ENCODE data around the gene YPEL4.
A peak's percentile ranks its signal among the peaks of the same experiment; 100 is the strongest.
"Not testable (repeated sequence)": the region's sequence is repeated elsewhere in the genome, so short reads cannot be mapped to it uniquely, and the experiment has no call there.

The YPEL4 gene

GRCh38 chr11:57649826-57650738 lies at the start of gene YPEL4:
YPEL4 (minus strand) TSS chr11:57649912; CDS start chr11:57647107, 2,805 bp downstream.
- DNase-seq (ENCODE audit: low spot score) (peak; percentile 87), FAIRE-seq (peak; percentile 81)

GRCh38 chr11:57698843-57699365 lies 49.2 kb upstream of the YPEL4 start:
- no peak for FAIRE-seq
- no peak for DNase-seq (ENCODE audit: low spot score)

GRCh38 chr11:57690474-57690873 lies 40.8 kb upstream of the YPEL4 start:
- FAIRE-seq; DNase-seq (ENCODE audit: low spot score): not testable (repeated sequence)

- FAIRE-seq: no peak
Measured at GRCh38 chr11:57681168-57681567, 31.5 kb upstream of the YPEL4 start.

GRCh38 chr11:57680552-57680874 lies 30.8 kb upstream of the YPEL4 start:
- FAIRE-seq: no peak
- DNase-seq (ENCODE audit: low spot score): no peak

More at GRCh38 chr11:57681168-57681567, 31.5 kb upstream of the YPEL4 start:
- DNase-seq (ENCODE audit: low spot score): no peak

- no peak for FAIRE-seq
- DNase-seq (ENCODE audit: low spot score): no peak
Measured at GRCh38 chr11:57679396-57679795, 29.7 kb upstream of the YPEL4 start.

GRCh38 chr11:57675176-57675941 lies 25.6 kb upstream of the YPEL4 start:
- DNase-seq (ENCODE audit: low spot score) (no peak), FAIRE-seq (no peak)

GRCh38 chr11:57674251-57674650 lies 24.5 kb upstream of the YPEL4 start:
- FAIRE-seq: no peak

GRCh38 chr11:57668434-57668782 lies 18.7 kb upstream of the YPEL4 start:
- DNase-seq (ENCODE audit: low spot score): no peak
- no peak for FAIRE-seq

More at GRCh38 chr11:57674251-57674650, 24.5 kb upstream of the YPEL4 start:
- no peak for DNase-seq (ENCODE audit: low spot score)

GRCh38 chr11:57667736-57668433 lies 18.2 kb upstream of the YPEL4 start, which contains the start of gene ZDHHC5:
ZDHHC5 (plus strand) TSS chr11:57668114; CDS start chr11:57673091, 4,977 bp downstream.
- DNase-seq (ENCODE audit: low spot score): peak; percentile 98
- peak; percentile 88 for FAIRE-seq

GRCh38 chr11:57667117-57667735 lies 17.5 kb upstream of the YPEL4 start:
- no peak for FAIRE-seq
- peak; percentile 96 for DNase-seq (ENCODE audit: low spot score)

- no peak for FAIRE-seq
- no peak for DNase-seq (ENCODE audit: low spot score)
Measured at GRCh38 chr11:57663975-57664374, 14.3 kb upstream of the YPEL4 start.

- no peak for DNase-seq (ENCODE audit: low spot score)
- FAIRE-seq: no peak
Measured at GRCh38 chr11:57662893-57663292, 13.2 kb upstream of the YPEL4 start.

GRCh38 chr11:57659669-57660068 lies 10.0 kb upstream of the YPEL4 start:
- FAIRE-seq (no peak), DNase-seq (ENCODE audit: low spot score) (no peak)

- FAIRE-seq: no peak
- DNase-seq (ENCODE audit: low spot score): no peak
Measured at GRCh38 chr11:57658023-57658361, 8.3 kb upstream of the YPEL4 start.

GRCh38 chr11:57657194-57658022 lies 7.7 kb upstream of the YPEL4 start, which contains the start of gene CLP1:
CLP1 (plus strand) TSS chr11:57657762; CDS start chr11:57659477, 1,715 bp downstream.
- DNase-seq (ENCODE audit: low spot score) (peak; percentile 94), FAIRE-seq (peak; percentile 93)

- DNase-seq (ENCODE audit: low spot score): no peak
- no peak for FAIRE-seq
Measured at GRCh38 chr11:57656885-57657193, 7.1 kb upstream of the YPEL4 start.

- no peak for FAIRE-seq
- DNase-seq (ENCODE audit: low spot score): no peak
Measured at GRCh38 chr11:57653163-57653562, 3.5 kb upstream of the YPEL4 start.

- DNase-seq (ENCODE audit: low spot score) (no peak), FAIRE-seq (no peak)
Measured at GRCh38 chr11:57652662-57653061, 3.0 kb upstream of the YPEL4 start.

- not testable (repeated sequence) for DNase-seq (ENCODE audit: low spot score); FAIRE-seq
Measured at GRCh38 chr11:57652230-57652629, 2.5 kb upstream of the YPEL4 start.
